ENCODE results near the gene MAST4. TPM values are rescaled to one million over a fixed set of nuclear protein-coding genes. Genes with fewer than 3 reads are reported as not detected.

The MAST4 gene
- total and polyA plus RNA-seq, 4 donors, result 3.7 to 9.5 (median 6.5) TPM

GRCh38 chr5:67065237-67065636, 469.0 kb downstream of the MAST4 start:
- peaks cover 0 to 2% (median 0%) of the 10 kb centered on the region in 4 donors for H3K36me3 ChIP-seq (ENCODE audit: control insufficient read depth in 4 of 4, insufficient read depth in 3 of 4, low read depth in 1 of 4, low read length in 3 of 4)
- H3K9ac ChIP-seq (ENCODE audit: low read depth in 1 of 2, low read length in 2 of 2), result peak overlapping the region in 1 of 2 donors; percentile 20
- H3K4me3 ChIP-seq (ENCODE audit: low read depth in 1 of 3, low read length in 3 of 3), result no peak overlapping the region
- DNase-seq (ENCODE audit: low spot score), result no peak
- no peaks in the 10 kb centered on the region for H3K27me3 ChIP-seq (ENCODE audit: control insufficient read depth in 4 of 4, insufficient read depth in 4 of 4, low read length in 3 of 4)
- 84% methylated on average over 4 of the region's 4 CpGs for WGBS
- no peak overlapping the region for H3K27ac ChIP-seq (ENCODE audit: low read depth in 1 of 2, low read length in 2 of 2)
- H3K9me3 ChIP-seq (ENCODE audit: control insufficient read depth in 4 of 4, low read length in 3 of 4), result no peaks in the 10 kb centered on the region
- H3K4me1 ChIP-seq (ENCODE audit: control insufficient read depth in 4 of 4, insufficient read depth in 4 of 4, low read length in 3 of 4), result peaks cover 0 to 8% (median 2%) of the 10 kb centered on the region in 4 donors
- TF ChIP-seq FOXA2 (IDR thresholded peaks at IDR 0.05) (no peak), RXRA (IDR thresholded peaks at IDR 0.05) (no peak), YY1 (IDR thresholded peaks at IDR 0.05) (no peak), MAX (IDR thresholded peaks at IDR 0.05) (no peak), ATF3 (IDR thresholded peaks at IDR 0.05) (no peak), TAF1 (conservative IDR thresholded peaks at IDR 0.05) (no peak), ZBTB33 (IDR thresholded peaks at IDR 0.05) (no peak), REST (IDR thresholded peaks at IDR 0.05) (no peak)

- 91% methylated on average over 1 of the region's 1 CpG for WGBS
- Histone ChIP-seq H3K9ac (ENCODE audit: low read depth in 1 of 2, low read length in 2 of 2) (no peak overlapping the region), H3K27ac (ENCODE audit: low read depth in 1 of 2, low read length in 2 of 2) (no peak overlapping the region), H3K36me3 (ENCODE audit: control insufficient read depth in 4 of 4, insufficient read depth in 3 of 4, low read depth in 1 of 4, low read length in 3 of 4) (peaks cover 0 to 2% (median 0%) of the 10 kb centered on the region in 4 donors), H3K9me3 (ENCODE audit: control insufficient read depth in 4 of 4, low read length in 3 of 4) (no peaks in the 10 kb centered on the region), H3K4me3 (ENCODE audit: low read depth in 1 of 3, low read length in 3 of 3) (no peak overlapping the region), H3K4me1 (ENCODE audit: control insufficient read depth in 4 of 4, insufficient read depth in 4 of 4, low read length in 3 of 4) (peaks cover 0 to 7% (median 2%) of the 10 kb centered on the region in 4 donors), H3K27me3 (ENCODE audit: control insufficient read depth in 4 of 4, insufficient read depth in 4 of 4, low read length in 3 of 4) (no peaks in the 10 kb centered on the region)
- no peak for DNase-seq (ENCODE audit: low spot score)
- TF ChIP-seq ATF3 (IDR thresholded peaks at IDR 0.05) (no peak), REST (IDR thresholded peaks at IDR 0.05) (no peak), EGR1 (IDR thresholded peaks at IDR 0.05; ENCODE audit: low read depth in 2 of 2) (no peak), FOXA1 (IDR thresholded peaks at IDR 0.05) (no peak), CTCF (IDR thresholded peaks at IDR 0.05; ENCODE audit: low read depth, low read length, missing input control) (no peak), FOXA2 (IDR thresholded peaks at IDR 0.05) (no peak), ZBTB33 (IDR thresholded peaks at IDR 0.05) (no peak), TAF1 (conservative IDR thresholded peaks at IDR 0.05) (no peak), RAD21 (IDR thresholded peaks at IDR 0.05) (no peak), YY1 (IDR thresholded peaks at IDR 0.05) (no peak), SP1 (IDR thresholded peaks at IDR 0.05) (no peak), RXRA (IDR thresholded peaks at IDR 0.05) (no peak), JUND (IDR thresholded peaks at IDR 0.05) (no peak), HNF4A (conservative IDR thresholded peaks at IDR 0.05) (no peak), HNF4G (IDR thresholded peaks at IDR 0.05) (no peak), GABPA (IDR thresholded peaks at IDR 0.05 in 1 of 2, conservative IDR thresholded peaks at IDR 0.05 in 1 of 2) (no peak), MAX (IDR thresholded peaks at IDR 0.05) (no peak)
These were observed 469.5 kb downstream of the MAST4 start for GRCh38 chr5:67065696-67066095.

Data from liver (tissue), 9 donors.